ENCODE measurements around the gene RAD23B. TPM values are rescaled to one million over a fixed set of nuclear protein-coding genes. Genes with fewer than 3 reads are reported as not detected.
A peak's percentile ranks its signal among the peaks of the same experiment; 100 is the strongest.
"Not testable (repeated sequence)": the region's sequence is repeated elsewhere in the genome, so short reads cannot be mapped to it uniquely, and the experiment has no call there.

RAD23B gene
- total RNA-seq, 1 experiment from 2014 or later, result 176 TPM

- POLR2A ChIA-PET (ENCODE audit: unreplicated experiment), result no interaction called here
- Histone ChIP-seq H2AFZ (no peak overlapping the region), H3K4me2 (no peak overlapping the region), H3K9me2 (ENCODE audit: insufficient read depth) (no peaks in the 10 kb centered on the region), H3F3A (ENCODE audit: insufficient read depth, low read depth) (peaks cover 30% of the 10 kb centered on the region), H3K4me3 (no peak overlapping the region), H4K20me1 (ENCODE audit: insufficient read depth) (peaks cover 97% of the 10 kb centered on the region), H3K79me2 (ENCODE audit: low read depth) (peaks cover 100% of the 10 kb centered on the region), H3K27me3 (ENCODE audit: insufficient read depth, low read depth) (no peaks in the 10 kb centered on the region), H3K9me3 (ENCODE audit: insufficient read depth, low read depth) (no peaks in the 10 kb centered on the region), H3K27ac (peak overlapping the region; percentile 11), H3K4me1 (replicated peaks; ENCODE audit: insufficient read depth) (peaks cover 47% of the 10 kb centered on the region), H3K36me3 (ENCODE audit: low read depth) (peaks cover 26% of the 10 kb centered on the region)
- intact Hi-C loops (cut with micrococcal nuclease; ENCODE audit: unreplicated experiment), result loop anchor here (5.0 kb wide), 1 partner anchor 124 kb away; no protein-coding TSS in a partner anchor
- TF ChIP-seq CTCF (conservative IDR thresholded peaks at IDR 0.05) (no peak), EZH2 (IDR thresholded peaks at IDR 0.05; ENCODE audit: low read depth) (no peak)
- DNase-seq, result no peak
- CTCF ChIA-PET, result no interaction called here
- BruUV-seq (replicated peaks), result no TSS peak
Observed at GRCh38 chr9:107295995-107296394, 12.9 kb downstream of the RAD23B start.

- POLR2A ChIA-PET (ENCODE audit: unreplicated experiment); DNase-seq; H3K9me3 ChIP-seq (ENCODE audit: insufficient read depth, low read depth); H3K27ac ChIP-seq; H2AFZ ChIP-seq; H3K27me3 ChIP-seq (ENCODE audit: insufficient read depth, low read depth); H3K9me2 ChIP-seq (ENCODE audit: insufficient read depth); H3K4me3 ChIP-seq; BruUV-seq (replicated peaks); H3K4me2 ChIP-seq: not testable (repeated sequence)
- intact Hi-C loops (cut with micrococcal nuclease; ENCODE audit: unreplicated experiment), result loop anchor here (5.0 kb wide), 1 partner anchor 124 kb away; no protein-coding TSS in a partner anchor
- CTCF ChIA-PET, result interaction anchor here (0.6 kb wide), 1 partner anchor 10 kb away, joined by 3 read pairs; no protein-coding TSS in a partner anchor
- Histone ChIP-seq H3K79me2 (ENCODE audit: low read depth) (peaks cover 100% of the 10 kb centered on the region), H3K36me3 (ENCODE audit: low read depth) (peaks cover 32% of the 10 kb centered on the region), H3F3A (ENCODE audit: insufficient read depth, low read depth) (peaks cover 35% of the 10 kb centered on the region), H3K4me1 (replicated peaks; ENCODE audit: insufficient read depth) (peaks cover 41% of the 10 kb centered on the region), H4K20me1 (ENCODE audit: insufficient read depth) (peaks cover 97% of the 10 kb centered on the region)
Observed at GRCh38 chr9:107296592-107296991, 13.5 kb downstream of the RAD23B start.

- peak overlapping the region; percentile 11 for H3K27ac ChIP-seq
- no peaks in the 10 kb centered on the region for H3K9me3 ChIP-seq (ENCODE audit: insufficient read depth, low read depth)
- peaks cover 36% of the 10 kb centered on the region for H3K36me3 ChIP-seq (ENCODE audit: low read depth)
- DNase-seq, result no peak
- H3K4me2 ChIP-seq, result no peak overlapping the region
- no peak overlapping the region for H3K4me3 ChIP-seq
- no peak overlapping the region for H2AFZ ChIP-seq
- ChIA-PET POLR2A (ENCODE audit: unreplicated experiment) (no interaction called here), CTCF (interaction anchor here (0.6 to 1.3 kb wide), 2 partner anchors 18 to 1070 kb away, joined by 3 to 11 read pairs; no protein-coding TSS in a partner anchor)
- H3K9me2 ChIP-seq (ENCODE audit: insufficient read depth), result no peaks in the 10 kb centered on the region
- peaks cover 94% of the 10 kb centered on the region for H4K20me1 ChIP-seq (ENCODE audit: insufficient read depth)
- peaks cover 99% of the 10 kb centered on the region for H3K79me2 ChIP-seq (ENCODE audit: low read depth)
- intact Hi-C loops (cut with micrococcal nuclease; ENCODE audit: unreplicated experiment), result loop anchor here (5.0 kb wide), 1 partner anchor 127 kb away; no protein-coding TSS in a partner anchor
- TF ChIP-seq CTCF (conservative IDR thresholded peaks at IDR 0.05) (peak; percentile 50; the same call in 1 of the 2 replicates), EZH2 (IDR thresholded peaks at IDR 0.05; ENCODE audit: low read depth) (no peak)
- BruUV-seq (replicated peaks), result no TSS peak
- H3K27me3 ChIP-seq (ENCODE audit: insufficient read depth, low read depth), result no peaks in the 10 kb centered on the region
- peaks cover 19% of the 10 kb centered on the region; the same call in 1 of the 2 replicates for H3K4me1 ChIP-seq (replicated peaks; ENCODE audit: insufficient read depth)
- peaks cover 47% of the 10 kb centered on the region for H3F3A ChIP-seq (ENCODE audit: insufficient read depth, low read depth)
Observed at GRCh38 chr9:107299437-107299836, 16.4 kb downstream of the RAD23B start.

- no peaks in the 10 kb centered on the region for H3K9me2 ChIP-seq (ENCODE audit: insufficient read depth)
- H2AFZ ChIP-seq, result no peak overlapping the region
- H3K36me3 ChIP-seq (ENCODE audit: low read depth), result peaks cover 62% of the 10 kb centered on the region
- no peaks in the 10 kb centered on the region for H3K9me3 ChIP-seq (ENCODE audit: insufficient read depth, low read depth)
- CTCF ChIA-PET, result interaction anchor here (0.7 kb wide), 2 partner anchors 9 to 67 kb away, joined by 3 read pairs; no protein-coding TSS in a partner anchor
- no TSS peak for BruUV-seq (replicated peaks)
- no peak for TF ChIP-seq EZH2 (IDR thresholded peaks at IDR 0.05; ENCODE audit: low read depth)
- H3K27me3 ChIP-seq (ENCODE audit: insufficient read depth, low read depth), result no peaks in the 10 kb centered on the region
- no peak overlapping the region for H3K4me3 ChIP-seq
- H3K27ac ChIP-seq, result no peak overlapping the region
- peaks cover 90% of the 10 kb centered on the region for H4K20me1 ChIP-seq (ENCODE audit: insufficient read depth)
- H3K4me1 ChIP-seq (replicated peaks; ENCODE audit: insufficient read depth), result no peaks in the 10 kb centered on the region
- intact Hi-C loops (cut with micrococcal nuclease; ENCODE audit: unreplicated experiment), result no loop called here
- H3K4me2 ChIP-seq, result no peak overlapping the region
- no peak for DNase-seq
- H3F3A ChIP-seq (ENCODE audit: insufficient read depth, low read depth), result peaks cover 31% of the 10 kb centered on the region
- peaks cover 95% of the 10 kb centered on the region for H3K79me2 ChIP-seq (ENCODE audit: low read depth)
- POLR2A ChIA-PET (ENCODE audit: unreplicated experiment), result no interaction called here
Observed at GRCh38 chr9:107306308-107306707, 23.2 kb downstream of the RAD23B start.

All from PC-9 (cell line).